ENCODE measurements around the gene OR52H1. TPM values are rescaled to one million over a fixed set of nuclear protein-coding genes. Genes with fewer than 3 reads are reported as not detected.

Gene OR52H1
- total and polyA plus RNA-seq, 5 donors = not detected

DNA sequence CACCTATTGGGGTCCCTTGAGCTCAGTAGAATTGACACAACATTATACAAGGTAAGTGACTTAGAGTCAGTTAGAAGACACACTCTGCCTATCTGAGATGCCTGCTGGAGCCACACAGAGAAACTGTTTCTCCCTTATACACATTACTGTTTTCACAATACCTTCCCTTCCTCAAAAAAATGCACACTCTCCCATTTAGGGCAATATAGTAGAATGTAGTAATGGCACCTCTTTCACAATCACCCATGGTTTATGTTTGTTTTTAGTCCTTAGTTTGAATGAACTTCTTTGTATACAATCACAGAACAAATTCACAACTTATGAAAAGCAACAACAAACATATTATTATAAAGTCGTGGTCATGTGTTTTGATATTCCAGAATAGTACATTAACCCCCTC, 14.3 kb downstream of the OR52H1 start:
- intact Hi-C loops (cut with DNase I) = no loop called here

DNA sequence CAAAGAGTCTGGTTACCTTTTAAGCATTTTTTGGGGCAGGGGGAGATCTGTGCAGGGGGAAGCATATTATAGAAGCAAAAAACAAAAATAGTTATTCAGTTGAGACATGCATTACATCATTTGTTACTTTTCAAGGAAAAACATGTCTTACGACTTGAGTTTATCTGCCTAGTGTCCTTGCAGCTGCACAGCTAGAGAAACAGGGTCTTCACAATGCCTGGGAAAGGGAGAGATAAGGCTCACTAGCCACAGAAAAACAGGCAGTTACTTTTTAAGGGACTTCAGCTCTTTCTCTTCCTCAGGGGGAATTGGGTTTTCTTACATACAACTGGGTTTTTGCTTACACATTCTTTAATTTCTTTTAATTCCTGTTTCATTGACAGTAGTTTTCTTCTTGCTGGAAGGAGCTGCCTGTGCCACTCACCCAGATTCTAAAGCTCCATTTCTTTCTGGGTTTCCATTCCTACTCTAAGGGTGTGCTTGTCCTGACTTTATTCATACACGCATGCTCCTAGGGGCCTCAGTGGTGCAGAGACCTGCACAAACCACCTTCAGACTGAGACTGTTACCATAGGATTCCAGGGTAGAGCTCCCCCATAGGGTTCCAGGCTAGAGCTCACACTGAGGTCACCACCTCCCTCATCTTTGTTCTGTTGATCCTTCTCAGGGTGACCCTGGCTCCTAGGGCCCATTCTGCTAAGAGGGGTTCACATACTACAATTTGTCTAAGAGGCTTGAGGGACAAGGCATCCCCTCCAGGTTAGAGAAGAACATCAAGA, 17.1 kb downstream of the OR52H1 start:
- H3K4me1 ChIP-seq (ENCODE audit: control insufficient read depth, insufficient read depth, low read length) = no peaks in the 10 kb centered on the region
- DNase-seq = no peak
- intact Hi-C loops (cut with DNase I) = loop anchor here in 1 of 4 donors (2.0 kb wide), 1 partner anchor 34 kb away; no protein-coding TSS in a partner anchor
- H3K9me3 ChIP-seq (ENCODE audit: control insufficient read depth, low read length) = no peaks in the 10 kb centered on the region
- no peak overlapping the region for H3K4me3 ChIP-seq (ENCODE audit: low read length)
- no peak overlapping the region for H3K27ac ChIP-seq (ENCODE audit: low read length)
- no peak for ATAC-seq
- no peaks in the 10 kb centered on the region for H3K27me3 ChIP-seq (ENCODE audit: control insufficient read depth, insufficient read depth)
- WGBS = 66% methylated on average over 2 of the region's 2 CpGs

More for the DNA sequence above, 14.3 kb downstream of the OR52H1 start:
- ATAC-seq (no peak), DNase-seq (no peak)
- Histone ChIP-seq H3K27me3 (ENCODE audit: control insufficient read depth, insufficient read depth) (no peaks in the 10 kb centered on the region), H3K4me3 (ENCODE audit: low read length) (no peak overlapping the region), H3K9me3 (ENCODE audit: control insufficient read depth, low read length) (no peaks in the 10 kb centered on the region), H3K27ac (ENCODE audit: low read length) (no peak overlapping the region), H3K4me1 (ENCODE audit: control insufficient read depth, insufficient read depth, low read length) (no peaks in the 10 kb centered on the region)
- WGBS = 71% methylated on average over 1 of the region's 1 CpG

DNA sequence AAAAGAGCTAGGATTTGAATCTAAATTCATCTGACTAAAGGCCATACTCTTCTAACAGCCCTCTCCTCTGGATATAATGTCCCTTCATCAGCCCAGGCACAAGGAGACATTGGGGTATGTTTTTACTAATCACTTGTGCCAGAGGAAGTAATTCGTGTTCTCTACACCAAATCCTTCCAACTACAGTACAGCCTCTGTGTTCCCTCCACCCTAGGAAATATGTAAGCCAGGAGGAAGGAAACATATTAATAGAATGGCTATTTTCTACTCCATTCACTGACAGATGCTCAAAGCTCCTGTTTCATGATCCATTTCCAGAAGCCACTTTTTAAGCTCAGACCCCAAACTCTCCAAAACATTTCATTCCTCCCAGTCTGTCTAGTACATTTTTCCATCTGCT, 19.8 kb downstream of the OR52H1 start:
- DNase-seq (no peak), ATAC-seq (no peak)
- no peak overlapping the region for H3K4me3 ChIP-seq (ENCODE audit: low read length)
- intact Hi-C loops (cut with DNase I) = no loop called here
- no peak overlapping the region for H3K27ac ChIP-seq (ENCODE audit: low read length)
- H3K27me3 ChIP-seq (ENCODE audit: control insufficient read depth, insufficient read depth) = no peaks in the 10 kb centered on the region
- 36% methylated on average over 1 of the region's 1 CpG for WGBS
- no peaks in the 10 kb centered on the region for H3K9me3 ChIP-seq (ENCODE audit: control insufficient read depth, low read length)
- no peaks in the 10 kb centered on the region for H3K4me1 ChIP-seq (ENCODE audit: control insufficient read depth, insufficient read depth, low read length)

DNA sequence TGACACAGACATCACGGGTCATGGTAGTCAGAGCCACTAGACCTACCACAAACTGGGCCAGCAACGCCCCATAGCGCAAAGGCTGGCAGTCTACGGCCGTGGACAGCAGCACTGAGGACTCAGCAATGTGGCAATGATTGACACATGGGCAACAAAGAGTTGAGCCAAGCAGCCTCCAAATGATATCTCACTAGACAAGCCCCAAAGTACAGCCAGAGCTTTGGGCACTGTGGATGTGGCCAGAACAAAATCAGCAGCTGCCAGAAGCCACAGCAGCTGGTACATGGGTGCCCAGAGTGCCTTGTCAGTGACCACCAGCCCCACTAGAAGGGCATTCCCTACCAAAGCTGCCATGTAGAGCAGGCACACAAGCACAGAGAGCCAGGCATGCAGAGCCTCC, 20.6 kb downstream of the OR52H1 start:
- no peak overlapping the region for H3K4me3 ChIP-seq (ENCODE audit: low read length)
- 93% methylated on average over 5 of the region's 5 CpGs for WGBS
- ATAC-seq = peak in 1 of 2 donors; percentile 15
- H3K27me3 ChIP-seq (ENCODE audit: control insufficient read depth, insufficient read depth) = no peaks in the 10 kb centered on the region
- intact Hi-C loops (cut with DNase I) = no loop called here
- DNase-seq = no peak
- no peak overlapping the region for H3K27ac ChIP-seq (ENCODE audit: low read length)
- H3K9me3 ChIP-seq (ENCODE audit: control insufficient read depth, low read length) = no peaks in the 10 kb centered on the region
- no peaks in the 10 kb centered on the region for H3K4me1 ChIP-seq (ENCODE audit: control insufficient read depth, insufficient read depth, low read length)

DNA sequence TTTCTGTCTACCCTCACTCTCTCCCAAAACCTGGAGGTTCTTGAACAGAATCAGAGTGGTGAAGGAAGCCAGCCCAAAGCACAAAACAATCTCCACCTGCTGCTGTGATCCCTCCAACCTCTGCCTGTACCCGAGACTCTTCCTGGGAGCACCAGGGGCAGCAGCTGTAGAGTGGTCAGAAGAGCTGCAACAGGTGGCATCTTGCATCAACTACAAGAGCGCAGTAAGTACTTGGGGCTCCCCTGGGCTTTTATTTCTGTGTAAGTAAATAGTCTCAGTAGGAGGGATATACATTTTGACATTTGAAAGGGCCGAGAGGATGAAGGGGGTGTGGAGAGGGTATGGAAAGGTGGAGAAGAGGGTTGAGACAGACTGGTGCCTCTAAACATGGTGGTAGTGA, 23.6 kb downstream of the OR52H1 start:
- intact Hi-C loops (cut with DNase I) = no loop called here

DNA sequence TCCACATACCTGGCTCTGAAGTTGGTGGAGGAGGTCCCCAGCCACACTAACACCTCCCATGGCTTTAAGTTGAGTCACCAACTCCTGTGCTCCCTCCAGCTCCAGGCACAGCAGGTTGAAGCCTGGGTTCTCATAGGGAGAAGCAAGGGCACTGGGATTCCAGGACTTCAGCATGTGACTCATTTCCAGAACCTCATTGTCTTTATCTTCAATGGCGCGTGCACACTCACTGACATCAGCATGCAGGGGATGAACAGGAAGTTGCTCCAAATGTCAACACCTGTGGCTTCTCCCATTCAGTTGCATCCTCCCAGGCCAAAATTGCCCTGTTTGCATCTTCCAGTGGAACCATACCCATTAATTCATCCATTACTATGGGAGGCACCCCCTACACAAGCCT, 26.0 kb downstream of the OR52H1 start:
- no peak overlapping the region for H3K4me3 ChIP-seq (ENCODE audit: low read length)
- H3K9me3 ChIP-seq (ENCODE audit: control insufficient read depth, low read length) = no peaks in the 10 kb centered on the region
- 74% methylated on average over 2 of the region's 2 CpGs for WGBS
- ATAC-seq (no peak), DNase-seq (no peak)
- intact Hi-C loops (cut with DNase I) = no loop called here
- no peaks in the 10 kb centered on the region for H3K27me3 ChIP-seq (ENCODE audit: control insufficient read depth, insufficient read depth)
- H3K4me1 ChIP-seq (ENCODE audit: control insufficient read depth, insufficient read depth, low read length) = no peaks in the 10 kb centered on the region
- no peak overlapping the region for H3K27ac ChIP-seq (ENCODE audit: low read length)

More for the DNA sequence above, 23.6 kb downstream of the OR52H1 start:
- Histone ChIP-seq H3K4me1 (ENCODE audit: control insufficient read depth, insufficient read depth, low read length) (no peaks in the 10 kb centered on the region), H3K9me3 (ENCODE audit: control insufficient read depth, low read length) (no peaks in the 10 kb centered on the region), H3K27ac (ENCODE audit: low read length) (no peak overlapping the region), H3K27me3 (ENCODE audit: control insufficient read depth, insufficient read depth) (no peaks in the 10 kb centered on the region), H3K4me3 (ENCODE audit: low read length) (no peak overlapping the region)
- DNase-seq (no peak), ATAC-seq (no peak)
- 67% methylated on average over 3 of the region's 3 CpGs for WGBS

DNA sequence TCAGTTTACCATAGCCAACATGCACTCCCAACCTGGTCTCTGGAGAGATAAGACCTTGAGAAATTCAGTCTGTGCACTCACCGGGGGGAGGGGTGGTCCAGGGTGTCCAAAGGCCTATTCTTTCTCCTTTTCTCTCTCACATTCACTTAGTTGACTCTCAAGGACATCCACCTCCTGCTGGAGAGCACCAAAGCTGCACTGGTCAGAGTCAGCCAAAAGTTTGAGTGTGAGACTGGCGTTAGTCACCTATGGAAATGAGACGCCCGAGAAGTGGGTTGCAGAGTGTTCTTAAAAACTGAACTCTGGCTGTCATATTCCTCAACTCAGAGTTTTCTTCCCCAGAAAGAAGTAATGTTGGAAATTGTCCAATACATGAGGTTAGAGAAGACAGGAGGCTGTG, 26.8 kb downstream of the OR52H1 start:
- Histone ChIP-seq H3K27ac (ENCODE audit: low read length) (no peak overlapping the region), H3K4me1 (ENCODE audit: control insufficient read depth, insufficient read depth, low read length) (no peaks in the 10 kb centered on the region), H3K4me3 (ENCODE audit: low read length) (no peak overlapping the region), H3K9me3 (ENCODE audit: control insufficient read depth, low read length) (no peaks in the 10 kb centered on the region), H3K27me3 (ENCODE audit: control insufficient read depth, insufficient read depth) (no peaks in the 10 kb centered on the region)
- intact Hi-C loops (cut with DNase I) = no loop called here
- ATAC-seq = no peak
- WGBS = 92% methylated on average over 4 of the region's 4 CpGs
- no peak for DNase-seq

DNA sequence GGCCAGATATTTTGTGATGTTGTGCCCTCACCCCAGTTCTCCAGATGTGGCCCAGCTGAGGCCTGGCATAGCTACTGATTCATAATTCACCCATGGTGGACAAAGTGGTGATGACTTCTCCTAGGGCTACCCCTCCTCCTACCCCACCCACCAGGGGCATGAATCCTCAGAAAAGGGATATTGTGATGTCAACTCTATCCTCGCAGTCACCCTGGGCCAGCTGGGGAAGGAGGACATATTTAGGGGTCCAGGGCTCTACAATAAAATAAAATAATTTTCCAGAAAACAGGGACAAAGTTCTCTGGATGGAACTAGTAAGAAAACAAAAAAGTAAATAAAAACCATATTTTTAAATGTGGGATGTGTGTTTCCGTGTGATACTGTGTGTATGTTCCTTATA, 31.7 kb downstream of the OR52H1 start, which contains the start of gene UBQLNL:
Gene UBQLNL, minus strand, starts transcription at position 101 of the 400 bp plus-strand sequence. CDS start 258 bp downstream, outside the sequence.
- ATAC-seq (no peak), DNase-seq (no peak)
- 97% methylated on average over 2 of the region's 2 CpGs for WGBS
- no peak within 1 kb of the TSS for H3K27ac ChIP-seq (ENCODE audit: low read length)
- H3K4me3 ChIP-seq (ENCODE audit: low read length) = no peak within 1 kb of the TSS
- H3K9me3 ChIP-seq (ENCODE audit: control insufficient read depth, low read length) = no peaks in the 10 kb centered on the region
- H3K27me3 ChIP-seq (ENCODE audit: control insufficient read depth, insufficient read depth) = no peaks in the 10 kb centered on the region
- H3K4me1 ChIP-seq (ENCODE audit: control insufficient read depth, insufficient read depth, low read length) = no peaks in the 10 kb centered on the region
- intact Hi-C loops (cut with DNase I) = no loop called here

DNA sequence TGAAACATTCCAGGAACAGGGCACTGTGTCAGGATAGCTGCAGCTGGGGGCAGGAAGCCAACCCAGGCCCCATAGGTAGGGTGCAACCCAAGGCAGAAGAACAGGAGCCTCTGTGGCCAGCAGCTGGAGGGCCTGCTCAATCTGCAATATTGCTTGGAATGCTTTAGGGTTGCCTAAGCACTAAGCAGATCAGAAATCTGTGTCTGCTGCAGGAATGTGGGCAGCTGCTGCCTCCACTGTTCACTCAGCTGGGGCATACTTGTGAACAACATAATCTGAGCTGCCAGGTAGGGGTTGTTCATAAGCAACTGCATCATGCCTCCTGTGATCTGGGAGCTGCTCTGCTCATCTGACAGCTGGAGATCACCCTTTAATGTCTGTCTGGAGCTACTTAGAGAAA, 33.5 kb downstream of the OR52H1 start:
- Histone ChIP-seq H3K4me3 (ENCODE audit: low read length) (no peak overlapping the region), H3K27me3 (ENCODE audit: control insufficient read depth, insufficient read depth) (no peaks in the 10 kb centered on the region), H3K27ac (ENCODE audit: low read length) (no peak overlapping the region), H3K9me3 (ENCODE audit: control insufficient read depth, low read length) (no peaks in the 10 kb centered on the region), H3K4me1 (ENCODE audit: control insufficient read depth, insufficient read depth, low read length) (no peaks in the 10 kb centered on the region)
- DNase-seq = no peak
- ATAC-seq = no peak
- intact Hi-C loops (cut with DNase I) = no loop called here

DNA sequence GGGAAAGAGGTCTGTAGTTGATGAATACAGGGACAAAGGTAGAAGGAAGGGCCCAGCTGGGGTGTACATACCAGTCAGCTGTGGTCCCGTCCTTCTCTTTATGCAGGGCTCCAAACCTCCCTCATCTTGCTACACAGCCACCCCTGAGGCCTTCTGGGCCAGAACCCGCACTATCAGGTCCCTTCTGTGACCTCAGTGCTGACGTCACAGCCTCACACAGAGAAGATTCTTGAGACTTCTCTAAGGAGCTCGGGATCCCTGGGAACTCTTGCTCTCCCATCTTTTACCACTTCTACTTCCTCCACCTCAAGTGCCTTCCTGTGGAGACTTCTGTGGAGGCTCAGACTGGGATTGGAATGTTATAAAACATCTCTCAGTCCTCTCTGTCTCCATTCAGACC, 38.5 kb downstream of the OR52H1 start, which contains the start of gene UBQLN3:
Gene UBQLN3, minus strand, starts transcription at position 155 of the 400 bp plus-strand sequence. CDS start 399 bp downstream, outside the sequence.
- no peaks in the 10 kb centered on the region for H3K4me1 ChIP-seq (ENCODE audit: control insufficient read depth, insufficient read depth, low read length)
- H3K27ac ChIP-seq (ENCODE audit: low read length) = no peak within 1 kb of the TSS
- WGBS = 84% methylated on average over 4 of the region's 4 CpGs
- no peak within 1 kb of the TSS for H3K4me3 ChIP-seq (ENCODE audit: low read length)
- H3K27me3 ChIP-seq (ENCODE audit: control insufficient read depth, insufficient read depth) = no peaks in the 10 kb centered on the region
- no peaks in the 10 kb centered on the region for H3K9me3 ChIP-seq (ENCODE audit: control insufficient read depth, low read length)
- no peak for ATAC-seq
- DNase-seq = no peak
- intact Hi-C loops (cut with DNase I) = no loop called here

DNA sequence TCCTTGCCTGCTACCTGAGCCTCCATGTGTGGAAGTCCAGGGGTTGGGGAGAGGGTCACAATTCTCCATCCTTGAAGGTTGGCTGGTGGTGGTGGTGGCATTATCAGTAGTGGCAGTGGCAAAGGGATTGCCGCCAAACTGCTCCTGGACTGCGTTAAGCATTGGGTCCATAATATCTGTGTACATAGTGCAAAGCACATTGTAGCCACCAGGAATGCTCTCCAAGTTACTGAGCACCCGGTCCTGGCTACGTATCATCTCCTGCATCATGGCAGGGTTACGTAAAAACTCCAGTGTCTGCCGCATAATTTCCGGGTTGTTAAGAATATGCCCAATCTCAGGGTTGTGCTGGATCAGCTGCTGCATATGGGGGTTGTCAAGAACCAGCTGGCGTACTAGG, 39.7 kb downstream of the OR52H1 start:
- Histone ChIP-seq H3K4me1 (ENCODE audit: control insufficient read depth, insufficient read depth, low read length) (no peaks in the 10 kb centered on the region), H3K27me3 (ENCODE audit: control insufficient read depth, insufficient read depth) (no peaks in the 10 kb centered on the region), H3K27ac (ENCODE audit: low read length) (no peak overlapping the region), H3K4me3 (ENCODE audit: low read length) (no peak overlapping the region), H3K9me3 (ENCODE audit: control insufficient read depth, low read length) (no peaks in the 10 kb centered on the region)
- 95% methylated on average over 8 of the region's 8 CpGs for WGBS
- DNase-seq (no peak), ATAC-seq (no peak)
- intact Hi-C loops (cut with DNase I) = no loop called here
